Astrocyte of the cerebellum (primary cell): ENCODE data around the gene CD276.
A peak's percentile ranks its signal among the peaks of the same experiment; 100 is the strongest.

Experiments used
- DNase-seq: peaks from one replicate; pipeline ENCODE4 v3.0.0-alpha.2; 2011; ENCODE audit warnings: low read depth
- H3K4me3 ChIP-seq: 2 replicates; pipeline ENCODE4 v1.5.1; 2011; ENCODE audit warnings: mild to moderate bottlenecking, low read depth, low read length, moderate library complexity
- CTCF ChIP-seq: IDR thresholded peaks from 2 replicates; pipeline ENCODE4 v1.5.1; 2012; ENCODE audit warnings: low read length, low read depth, moderate library complexity, mild to moderate bottlenecking; ENCODE audit errors: missing control alignments
- in situ Hi-C: cut with HindIII; loops from 2 replicates; pipeline ENCODE4 v1.10.0; 2017; ENCODE audit warnings: low sequenced_read_pairs

CD276 gene

GRCh38 chr15:73654659-73655058, 29.5 kb upstream of the CD276 start:
- TF ChIP-seq CTCF, result no peak
- in situ Hi-C loops, result no loop called here
- no peak for DNase-seq
- H3K4me3 ChIP-seq, result no peak overlapping the region

- TF ChIP-seq CTCF, result no peak
- DNase-seq, result no peak
- in situ Hi-C loops, result no loop called here
- H3K4me3 ChIP-seq, result no peak overlapping the region
Measured at GRCh38 chr15:73655724-73656123, 28.5 kb upstream of the CD276 start.

GRCh38 chr15:73658645-73659044, 25.5 kb upstream of the CD276 start:
- no peak for TF ChIP-seq CTCF
- H3K4me3 ChIP-seq, result no peak overlapping the region
- in situ Hi-C loops, result no loop called here
- no peak for DNase-seq

- no peak for DNase-seq
- in situ Hi-C loops, result no loop called here
Measured at GRCh38 chr15:73660455-73660854, 23.7 kb upstream of the CD276 start.

GRCh38 chr15:73674587-73674986, 9.6 kb upstream of the CD276 start:
- in situ Hi-C loops, result no loop called here
- H3K4me3 ChIP-seq, result no peak overlapping the region
- DNase-seq, result no peak
- no peak for TF ChIP-seq CTCF

More at GRCh38 chr15:73660455-73660854, 23.7 kb upstream of the CD276 start:
- H3K4me3 ChIP-seq, result no peak overlapping the region
- TF ChIP-seq CTCF, result no peak

- H3K4me3 ChIP-seq, result no peak overlapping the region
- TF ChIP-seq CTCF, result peak; percentile 92
- in situ Hi-C loops, result no loop called here
- DNase-seq, result peak; percentile 70
Measured at GRCh38 chr15:73677146-73677607, 7.0 kb upstream of the CD276 start.

- no peak for DNase-seq
- H3K4me3 ChIP-seq, result no peak overlapping the region
- no peak for TF ChIP-seq CTCF
- in situ Hi-C loops, result no loop called here
Measured at GRCh38 chr15:73677733-73678132, 6.5 kb upstream of the CD276 start.
